ENCODE data around the gene KCNK15. TPM values are rescaled to one million over a fixed set of nuclear protein-coding genes. Genes with fewer than 3 reads are reported as not detected.

KCNK15 gene
- total RNA-seq, 1 donor, result under 0.01 TPM

GRCh38 chr20:44738813-44739477, 6.7 kb upstream of the KCNK15 start:
- H3K4me1 ChIP-seq (ENCODE audit: insufficient read depth, low read length), result peaks cover 12% of the 10 kb centered on the region
- no peaks in the 10 kb centered on the region for H3K9me3 ChIP-seq (ENCODE audit: low read depth, low read length)
- H3K27me3 ChIP-seq (ENCODE audit: insufficient read depth, low read length), result peaks cover 2% of the 10 kb centered on the region
- H3K4me3 ChIP-seq (ENCODE audit: low read length), result no peak overlapping the region

- no peak overlapping the region for H3K4me3 ChIP-seq (ENCODE audit: low read length)
- H3K4me1 ChIP-seq (ENCODE audit: insufficient read depth, low read length), result peaks cover 12% of the 10 kb centered on the region
- H3K27me3 ChIP-seq (ENCODE audit: insufficient read depth, low read length), result peaks cover 2% of the 10 kb centered on the region
- no peaks in the 10 kb centered on the region for H3K9me3 ChIP-seq (ENCODE audit: low read depth, low read length)
Measured at GRCh38 chr20:44739942-44740341, 5.7 kb upstream of the KCNK15 start.

- H3K27me3 ChIP-seq (ENCODE audit: insufficient read depth, low read length), result peaks cover 20% of the 10 kb centered on the region
Measured at GRCh38 chr20:44742304-44743079, 3.2 kb upstream of the KCNK15 start.

GRCh38 chr20:44743080-44743701, 2.5 kb upstream of the KCNK15 start:
- Histone ChIP-seq H3K4me3 (ENCODE audit: low read length) (no peak overlapping the region), H3K27me3 (ENCODE audit: insufficient read depth, low read length) (peaks cover 20% of the 10 kb centered on the region), H3K9me3 (ENCODE audit: low read depth, low read length) (no peaks in the 10 kb centered on the region), H3K4me1 (ENCODE audit: insufficient read depth, low read length) (peaks cover 10% of the 10 kb centered on the region)

More at GRCh38 chr20:44742304-44743079, 3.2 kb upstream of the KCNK15 start:
- H3K4me3 ChIP-seq (ENCODE audit: low read length), result no peak overlapping the region
- peaks cover 10% of the 10 kb centered on the region for H3K4me1 ChIP-seq (ENCODE audit: insufficient read depth, low read length)
- H3K9me3 ChIP-seq (ENCODE audit: low read depth, low read length), result no peaks in the 10 kb centered on the region

- Histone ChIP-seq H3K4me1 (ENCODE audit: insufficient read depth, low read length) (peaks cover 10% of the 10 kb centered on the region), H3K27me3 (ENCODE audit: insufficient read depth, low read length) (peaks cover 20% of the 10 kb centered on the region), H3K4me3 (ENCODE audit: low read length) (no peak overlapping the region), H3K9me3 (ENCODE audit: low read depth, low read length) (no peaks in the 10 kb centered on the region)
Measured at GRCh38 chr20:44743916-44744655, 1.6 kb upstream of the KCNK15 start.

GRCh38 chr20:44745122-44745597, 505 bp upstream of the KCNK15 start:
- no peaks in the 10 kb centered on the region for H3K9me3 ChIP-seq (ENCODE audit: low read depth, low read length)
- H3K4me1 ChIP-seq (ENCODE audit: insufficient read depth, low read length), result peaks cover 10% of the 10 kb centered on the region
- no peak overlapping the region for H3K4me3 ChIP-seq (ENCODE audit: low read length)
- H3K27me3 ChIP-seq (ENCODE audit: insufficient read depth, low read length), result peaks cover 20% of the 10 kb centered on the region

- peaks cover 20% of the 10 kb centered on the region for H3K27me3 ChIP-seq (ENCODE audit: insufficient read depth, low read length)
- peaks cover 10% of the 10 kb centered on the region for H3K4me1 ChIP-seq (ENCODE audit: insufficient read depth, low read length)
- H3K9me3 ChIP-seq (ENCODE audit: low read depth, low read length), result no peaks in the 10 kb centered on the region
- no peak overlapping the region for H3K4me3 ChIP-seq (ENCODE audit: low read length)
Measured at GRCh38 chr20:44746367-44747165, 901 bp downstream of the KCNK15 start.

- Histone ChIP-seq H3K9me3 (ENCODE audit: low read depth, low read length) (no peaks in the 10 kb centered on the region), H3K4me1 (ENCODE audit: insufficient read depth, low read length) (peaks cover 10% of the 10 kb centered on the region), H3K27me3 (ENCODE audit: insufficient read depth, low read length) (peaks cover 18% of the 10 kb centered on the region), H3K4me3 (ENCODE audit: low read length) (no peak overlapping the region)
Measured at GRCh38 chr20:44747166-44748004, 1.7 kb downstream of the KCNK15 start.

- Histone ChIP-seq H3K4me1 (ENCODE audit: insufficient read depth, low read length) (peaks cover 10% of the 10 kb centered on the region), H3K9me3 (ENCODE audit: low read depth, low read length) (no peaks in the 10 kb centered on the region), H3K4me3 (ENCODE audit: low read length) (no peak overlapping the region), H3K27me3 (ENCODE audit: insufficient read depth, low read length) (peaks cover 18% of the 10 kb centered on the region)
Measured at GRCh38 chr20:44748005-44748370, 2.3 kb downstream of the KCNK15 start.

- H3K9me3 ChIP-seq (ENCODE audit: low read depth, low read length), result no peaks in the 10 kb centered on the region
- peaks cover 18% of the 10 kb centered on the region for H3K27me3 ChIP-seq (ENCODE audit: insufficient read depth, low read length)
- peaks cover 10% of the 10 kb centered on the region for H3K4me1 ChIP-seq (ENCODE audit: insufficient read depth, low read length)
- no peak overlapping the region for H3K4me3 ChIP-seq (ENCODE audit: low read length)
Measured at GRCh38 chr20:44750081-44750805, 4.6 kb downstream of the KCNK15 start.

GRCh38 chr20:44752099-44752931, 6.7 kb downstream of the KCNK15 start:
- H3K27me3 ChIP-seq (ENCODE audit: insufficient read depth, low read length), result peaks cover under 1% of the 10 kb centered on the region
- no peaks in the 10 kb centered on the region for H3K4me1 ChIP-seq (ENCODE audit: insufficient read depth, low read length)
- no peak overlapping the region for H3K4me3 ChIP-seq (ENCODE audit: low read length)
- H3K9me3 ChIP-seq (ENCODE audit: low read depth, low read length), result no peaks in the 10 kb centered on the region

GRCh38 chr20:44754554-44754953, 8.9 kb downstream of the KCNK15 start:
- no peaks in the 10 kb centered on the region for H3K27me3 ChIP-seq (ENCODE audit: insufficient read depth, low read length)
- H3K4me1 ChIP-seq (ENCODE audit: insufficient read depth, low read length), result no peaks in the 10 kb centered on the region
- no peak overlapping the region for H3K4me3 ChIP-seq (ENCODE audit: low read length)
- no peaks in the 10 kb centered on the region for H3K9me3 ChIP-seq (ENCODE audit: low read depth, low read length)

All from mononuclear cell (primary cell).